Thyroid gland (tissue), 4 donors: ENCODE data around the gene DSP.

Experiments used
- CTCF ChIP-seq, 6 experiments: fragments of 200-600 bp in 3 of 6; fragments of 450-650 bp in 3 of 6; sonication (generic) in 3 of 6; IDR thresholded peaks; one replicate each; pipeline ENCODE4 v1.5.1; 2016 to 2019; ENCODE audit warnings: antibody characterized with exemption in 6 of 6, mild to moderate bottlenecking in 2 of 6, inconsistent platforms in 1 of 6, moderate library complexity in 1 of 6
- POLR2A ChIP-seq, 2 donors: fragments of 450-650 bp; IDR thresholded peaks; one replicate each; pipeline ENCODE4 v1.6.1; 2017; ENCODE audit warnings: antibody characterized with exemption in 2 of 2, mild to moderate bottlenecking in 2 of 2, moderate library complexity in 1 of 2

GRCh38 chr6:7545316-7546019, 4.0 kb downstream of the DSP start:
- TF ChIP-seq CTCF (IDR thresholded peaks at IDR 0.05) (no peak), POLR2A (IDR thresholded peaks at IDR 0.05) (no peak)
